Neural cell (in vitro differentiated cells): ENCODE data around the gene CABP5. TPM values are rescaled to one million over a fixed set of nuclear protein-coding genes. Genes with fewer than 3 reads are reported as not detected.

Experiments used
- H2AFZ ChIP-seq: fragments of 200-600, 300-800 bp; sonication (generic), shearing (Covaris generic); 2 replicates; pipeline ENCODE4 v1.6.0; 2014; ENCODE audit warnings: low read depth, mild to moderate bottlenecking, antibody characterized with exemption, low read length, moderate library complexity
- H3F3A ChIP-seq: fragments of 200-600 bp; shearing (Covaris generic); 2 replicates; pipeline ENCODE4 v1.6.1; 2016; ENCODE audit warnings: mild to moderate bottlenecking, moderate library complexity, mixed read lengths, antibody characterized with exemption, low read length; ENCODE audit not compliant: insufficient read depth, poor library complexity, severe bottlenecking
- H3K27ac ChIP-seq: fragments of 200-600, 300-800 bp; sonication (generic), shearing (Covaris generic); 2 replicates; pipeline ENCODE4 v1.5.1; 2014; ENCODE audit warnings: mild to moderate bottlenecking, low read length, moderate library complexity
- H3K27me3 ChIP-seq: fragments of 300-800, 200-600 bp; sonication (generic), shearing (Covaris generic); 2 replicates; pipeline ENCODE4 v1.6.0; 2014; ENCODE audit warnings: mild to moderate bottlenecking, low read depth, low read length, moderate library complexity; ENCODE audit not compliant: insufficient read depth
- H3K36me3 ChIP-seq: fragments of 300-800, 200-600 bp; sonication (generic), shearing (Covaris generic); 2 replicates; pipeline ENCODE4 v1.5.1; 2014; ENCODE audit warnings: mild to moderate bottlenecking, antibody characterized with exemption, low read length, moderate library complexity; ENCODE audit not compliant: insufficient read depth
- H3K4me2 ChIP-seq: fragments of 300-800, 200-600 bp; sonication (generic), shearing (Covaris generic); 2 replicates; pipeline ENCODE4 v1.6.0; 2014; ENCODE audit warnings: mild to moderate bottlenecking, low read length
- H3K4me3 ChIP-seq: fragments of 300-800, 200-600 bp; sonication (generic), shearing (Covaris generic); 2 replicates; pipeline ENCODE4 v1.5.1; 2014; ENCODE audit warnings: mild to moderate bottlenecking, low read length, moderate library complexity
- H3K79me2 ChIP-seq: fragments of 200-600 bp; shearing (Covaris generic); replicated peaks from 2 replicates; pipeline ENCODE4 v1.6.0; 2014; ENCODE audit warnings: mild to moderate bottlenecking, low read length, moderate library complexity; ENCODE audit not compliant: insufficient read depth
- H3K9ac ChIP-seq: fragments of 300-800, 200-600 bp; sonication (generic), shearing (Covaris generic); 2 replicates; pipeline ENCODE4 v1.6.1; 2016; ENCODE audit warnings: mild to moderate bottlenecking, low read length, mixed read lengths
- H3K9me2 ChIP-seq: fragments of 200-600 bp; shearing (Covaris generic); 2 replicates; pipeline ENCODE4 v1.6.1; 2016; ENCODE audit warnings: mild to moderate bottlenecking, low read length, mixed read lengths; ENCODE audit not compliant: insufficient read depth
- H3K9me3 ChIP-seq: fragments of 200-600, 300-800 bp; sonication (generic), shearing (Covaris generic); 2 replicates; pipeline ENCODE4 v1.6.1; 2016; ENCODE audit warnings: mild to moderate bottlenecking, mixed run types, low read length, moderate library complexity, mixed read lengths
- H4K20me1 ChIP-seq: fragments of 200-600 bp; shearing (Covaris generic); 2 replicates; pipeline ENCODE4 v1.6.1; 2016; ENCODE audit warnings: mild to moderate bottlenecking, mixed run types; ENCODE audit not compliant: insufficient read depth
- CTCF ChIP-seq: fragments of 450-650 bp; IDR thresholded peaks from 2 replicates; pipeline ENCODE4 v1.5.1; 2014; ENCODE audit warnings: antibody characterized with exemption, mild to moderate bottlenecking, moderate library complexity; ENCODE audit not compliant: poor library complexity, severe bottlenecking
- EP300 ChIP-seq: fragments of 450-650 bp; conservative IDR thresholded peaks from 2 replicates; pipeline ENCODE4 v1.6.1; 2014; ENCODE audit warnings: antibody characterized with exemption, mild to moderate bottlenecking, moderate library complexity; ENCODE audit not compliant: poor library complexity, severe bottlenecking
- EZH2 ChIP-seq: fragments of 200-600, 300-800 bp; shearing (Covaris generic), sonication (generic); IDR thresholded peaks from 2 replicates; pipeline ENCODE4 v1.6.1; 2014; ENCODE audit warnings: antibody characterized with exemption, low read length, borderline replicate concordance, mild to moderate bottlenecking; ENCODE audit not compliant: insufficient read depth, poor library complexity, severe bottlenecking
- MXI1 ChIP-seq: fragments of 450-650 bp; conservative IDR thresholded peaks from 2 replicates; pipeline ENCODE4 v1.6.1; 2014; ENCODE audit warnings: antibody characterized with exemption, mild to moderate bottlenecking; ENCODE audit not compliant: poor library complexity, severe bottlenecking
- POLR2AphosphoS5 ChIP-seq: IDR thresholded peaks from 2 replicates; pipeline ENCODE4 v1.6.1; 2012
- RAD21 ChIP-seq: fragments of 450-650 bp; conservative IDR thresholded peaks from 2 replicates; pipeline ENCODE4 v1.6.1; 2014; ENCODE audit warnings: antibody characterized with exemption, mild to moderate bottlenecking, moderate library complexity
- REST ChIP-seq: IDR thresholded peaks from 2 replicates; pipeline ENCODE4 v1.6.1; 2012; ENCODE audit warnings: borderline replicate concordance
- SMC3 ChIP-seq: fragments of 450-650 bp; conservative IDR thresholded peaks from 2 replicates; pipeline ENCODE4 v1.6.1; 2014; ENCODE audit warnings: antibody characterized with exemption, mild to moderate bottlenecking, moderate library complexity; ENCODE audit not compliant: poor library complexity
- TAF1 ChIP-seq: IDR thresholded peaks from 2 replicates; pipeline ENCODE4 v1.6.1; 2012; ENCODE audit warnings: low read depth
- polyA plus RNA-seq: library from polyadenylated mRNA; depleted of rRNA; stranded (reverse); fragments of >200 nt; gene quantifications from 2 replicates; pipeline ENCODE4 v1.2.3, GENCODE V29; 2014

The CABP5 gene
- polyA plus RNA-seq, 1 donor from 2014 or later: not detected

DNA sequence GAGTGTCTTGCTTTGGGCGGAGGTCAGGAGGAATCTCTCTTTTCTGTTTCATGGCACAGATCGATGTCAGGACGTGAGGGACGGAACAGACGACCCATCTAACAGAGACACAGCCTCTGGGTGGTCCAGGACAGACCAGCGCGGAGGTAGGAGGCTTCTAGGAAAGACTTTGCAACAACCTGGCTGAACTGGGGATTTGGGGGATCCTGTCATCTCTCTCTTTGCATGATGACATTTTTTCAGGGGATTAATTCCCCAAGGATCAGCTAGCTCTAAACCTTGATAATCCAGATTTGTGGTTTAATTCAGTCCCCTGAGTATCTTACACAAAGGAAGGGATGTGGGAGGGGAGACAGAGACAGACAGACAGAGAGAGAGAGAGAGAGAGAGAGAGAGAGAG, 14.4 kb downstream of the CABP5 start:
- Histone ChIP-seq H3K9ac (no peak overlapping the region), H3K9me3 (no peaks in the 10 kb centered on the region), H3K27me3 (no peaks in the 10 kb centered on the region), H3K9me2 (no peaks in the 10 kb centered on the region), H3K27ac (no peak overlapping the region), H3F3A (no peaks in the 10 kb centered on the region), H4K20me1 (no peaks in the 10 kb centered on the region), H3K4me3 (no peak overlapping the region), H3K4me2 (no peak overlapping the region), H2AFZ (no peak overlapping the region), H3K79me2 (no peaks in the 10 kb centered on the region), H3K36me3 (no peaks in the 10 kb centered on the region)
- TF ChIP-seq SMC3 (no peak), RAD21 (no peak), TAF1 (no peak), EP300 (no peak), REST (no peak), CTCF (no peak), POLR2AphosphoS5 (no peak), MXI1 (no peak), EZH2 (no peak)

- H3K36me3 ChIP-seq: no peaks in the 10 kb centered on the region
- no peaks in the 10 kb centered on the region for H3K9me3 ChIP-seq
- no peaks in the 10 kb centered on the region for H3K79me2 ChIP-seq
- no peak overlapping the region for H3K4me2 ChIP-seq
- no peak for TF ChIP-seq POLR2AphosphoS5
- TF ChIP-seq RAD21: no peak
- TF ChIP-seq EP300: no peak
- no peak for TF ChIP-seq TAF1
- no peak for TF ChIP-seq EZH2
- no peak for TF ChIP-seq REST
- no peak for TF ChIP-seq MXI1
- no peak for TF ChIP-seq SMC3
- no peak for TF ChIP-seq CTCF
- H4K20me1 ChIP-seq: no peaks in the 10 kb centered on the region
- no peak overlapping the region for H3K27ac ChIP-seq
- no peaks in the 10 kb centered on the region for H3K9me2 ChIP-seq
- H3K4me3 ChIP-seq: no peak overlapping the region
- no peaks in the 10 kb centered on the region for H3K27me3 ChIP-seq
- H3K9ac ChIP-seq: no peak overlapping the region
- no peaks in the 10 kb centered on the region for H3F3A ChIP-seq
- H2AFZ ChIP-seq: no peak overlapping the region
Observed at GRCh38 chr19:48025480-48025879, 18.4 kb downstream of the CABP5 start.
